ENCODE measurements around the gene ARFGAP1.

Gene ARFGAP1

DNA sequence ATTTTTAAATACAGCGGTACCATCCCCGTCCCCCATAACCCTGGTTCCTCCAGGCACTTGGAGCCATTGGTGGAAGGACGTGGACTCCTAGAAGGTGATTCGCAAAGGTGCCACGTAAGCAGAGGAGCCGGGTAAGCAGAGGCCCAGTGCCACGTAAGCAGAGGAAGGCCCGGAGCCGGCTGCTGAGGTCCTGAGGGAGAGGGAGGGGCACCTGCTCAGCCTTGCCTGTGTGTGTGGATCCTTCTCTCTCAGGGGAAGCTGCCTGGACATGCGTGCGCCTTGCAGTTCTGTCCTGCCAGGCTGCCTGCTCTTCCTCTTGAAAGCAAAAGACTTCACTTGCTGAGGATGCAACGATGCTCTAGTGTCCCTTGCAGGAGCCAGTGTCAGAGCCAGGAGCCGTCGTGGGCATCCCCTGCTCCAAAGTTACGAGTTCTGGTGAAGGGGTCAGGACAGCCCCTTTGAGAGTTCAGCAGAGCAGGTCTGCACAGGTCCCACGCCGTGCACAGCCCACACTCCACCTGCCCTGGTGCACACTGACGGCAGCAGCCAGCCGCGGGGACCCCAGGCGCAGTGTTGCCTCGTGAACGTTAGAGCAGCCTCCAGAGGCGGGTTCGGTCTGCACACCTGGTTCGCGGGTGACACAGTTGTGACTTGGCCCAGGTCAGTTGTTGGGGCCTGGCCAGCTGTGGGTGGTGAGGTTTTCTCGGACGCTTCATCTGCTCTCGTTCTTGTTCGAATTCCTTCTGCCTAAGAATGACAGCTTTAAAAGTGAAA lies 16.5 kb upstream of the ARFGAP1 start:
- no peak for FAIRE-seq
- TF ChIP-seq SPI1 (IDR thresholded peaks at IDR 0.05; ENCODE audit: low read depth, low read length): no peak
- no peak for TF ChIP-seq POU2F2 (IDR thresholded peaks at IDR 0.05; ENCODE audit: low read depth, low read length)
- no peak for TF ChIP-seq TAF1 (IDR thresholded peaks at IDR 0.05; ENCODE audit: low read depth, low read length)
- no peak for TF ChIP-seq POLR2AphosphoS5 (IDR thresholded peaks at IDR 0.05; ENCODE audit: low read depth, low read length)
- TF ChIP-seq PAX5 (IDR thresholded peaks at IDR 0.05; ENCODE audit: insufficient read depth, low read length, severe bottlenecking): no peak
- no peak for DNase-seq (ENCODE audit: insufficient read length, low spot score)

DNA sequence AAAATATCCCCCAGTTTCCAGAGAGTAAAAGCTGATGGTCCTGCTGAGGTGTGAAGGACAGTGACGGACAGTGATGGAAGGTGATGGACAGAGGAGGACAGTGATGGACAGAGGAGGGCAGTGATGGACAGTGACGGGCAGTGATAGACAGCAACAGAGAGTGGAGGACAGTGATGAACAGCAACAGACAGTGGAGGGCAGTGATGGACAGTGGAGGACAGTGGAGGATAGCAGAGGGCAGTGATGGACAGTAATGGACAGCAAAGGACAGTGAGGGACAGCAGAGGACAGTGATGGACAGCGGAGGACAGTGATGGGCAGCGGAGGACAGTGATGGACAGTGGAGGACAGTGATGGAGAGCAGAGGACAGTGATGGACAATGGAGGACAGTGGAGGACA lies 15.7 kb upstream of the ARFGAP1 start:
- TF ChIP-seq POLR2A (IDR thresholded peaks at IDR 0.05; ENCODE audit: low read depth, low read length) (no peak), POLR2AphosphoS5 (IDR thresholded peaks at IDR 0.05; ENCODE audit: low read depth, low read length) (no peak), TAF1 (IDR thresholded peaks at IDR 0.05; ENCODE audit: low read depth, low read length) (no peak), POU2F2 (IDR thresholded peaks at IDR 0.05; ENCODE audit: low read depth, low read length) (no peak), PAX5 (IDR thresholded peaks at IDR 0.05; ENCODE audit: insufficient read depth, low read length, severe bottlenecking) (no peak), SPI1 (IDR thresholded peaks at IDR 0.05; ENCODE audit: low read depth, low read length) (no peak)
- FAIRE-seq (no peak), DNase-seq (ENCODE audit: insufficient read length, low spot score) (no peak)

DNA sequence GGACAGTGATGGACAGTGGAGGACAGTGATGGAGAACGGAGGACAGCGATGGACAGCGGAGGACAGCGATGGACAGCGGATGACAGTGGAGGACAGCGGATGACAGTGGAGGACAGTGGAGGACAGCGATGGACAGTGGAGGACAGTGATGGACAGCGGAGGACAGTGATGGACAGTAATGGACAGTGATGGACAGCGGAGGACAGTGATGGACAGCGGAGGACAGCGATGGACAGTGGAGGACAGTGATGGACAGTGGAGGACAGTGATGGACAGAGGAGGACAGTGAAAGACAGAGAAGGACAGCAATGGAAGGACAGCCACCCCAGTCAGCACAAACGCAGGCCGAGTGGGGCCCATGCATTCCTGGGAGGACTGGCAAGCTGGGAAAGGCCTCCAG lies 15.0 kb upstream of the ARFGAP1 start:
- FAIRE-seq (no peak), DNase-seq (ENCODE audit: insufficient read length, low spot score) (no peak)
- no peak for TF ChIP-seq TAF1 (IDR thresholded peaks at IDR 0.05; ENCODE audit: low read depth, low read length)
- TF ChIP-seq POLR2A (IDR thresholded peaks at IDR 0.05; ENCODE audit: low read depth, low read length): no peak

DNA sequence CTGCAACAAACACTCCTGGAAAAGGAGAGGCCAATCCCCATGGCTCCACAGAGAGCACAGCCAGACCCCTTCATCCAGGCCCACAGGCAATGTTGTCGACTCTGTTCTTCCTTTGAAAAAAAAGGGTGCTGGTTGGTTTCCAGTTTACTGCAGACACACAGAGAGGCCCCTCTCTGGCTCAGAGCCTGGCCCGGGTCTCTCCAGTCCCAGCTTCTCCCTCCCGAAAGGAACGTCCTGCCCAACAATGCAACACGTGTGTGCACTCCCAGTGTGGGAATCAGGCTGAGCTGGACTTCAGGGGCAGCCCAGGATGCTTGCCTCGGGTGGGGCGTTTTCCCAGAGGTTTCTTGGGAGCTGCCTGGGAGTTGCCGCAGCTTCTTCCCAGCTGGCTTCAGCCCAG lies 13.8 kb upstream of the ARFGAP1 start:
- no peak for FAIRE-seq

DNA sequence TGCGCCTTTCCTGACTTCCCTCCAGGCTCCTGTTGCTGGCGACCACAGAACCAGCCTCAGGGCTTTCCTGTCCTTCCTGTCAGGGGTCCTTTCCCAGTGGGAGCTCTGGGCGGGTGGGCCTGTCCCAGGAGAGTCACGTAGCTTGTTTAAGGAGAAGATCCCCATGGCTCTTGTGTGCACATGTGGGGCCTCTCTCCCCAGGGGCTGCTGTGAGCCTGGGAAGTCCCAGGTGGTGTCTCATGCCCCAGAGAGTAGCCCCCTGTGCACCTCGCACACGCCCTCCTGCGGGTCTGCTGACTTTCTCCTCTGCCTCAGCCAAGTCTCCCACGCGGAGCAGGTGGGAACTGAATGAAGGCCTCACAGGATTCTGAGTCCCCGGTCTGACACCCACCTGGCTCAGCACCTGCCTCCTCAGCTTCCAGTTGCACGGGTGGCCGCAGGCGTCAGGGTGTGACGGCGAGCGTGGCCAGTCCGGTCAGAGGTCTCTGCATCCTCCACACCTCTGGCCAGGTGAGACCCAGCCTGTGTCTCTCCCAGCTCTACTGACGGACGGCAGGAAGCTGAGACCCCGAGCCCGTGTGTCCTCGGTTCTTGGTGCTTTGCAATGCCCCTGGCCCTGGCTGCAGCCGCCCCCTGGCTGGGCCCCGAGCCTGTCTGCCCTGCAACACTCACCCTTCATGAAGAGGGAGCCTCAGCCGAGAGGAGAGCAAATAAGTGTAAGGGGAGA lies 12.7 kb upstream of the ARFGAP1 start:
- FAIRE-seq (no peak), DNase-seq (ENCODE audit: insufficient read length, low spot score) (no peak)
- no peak for TF ChIP-seq POU2F2 (IDR thresholded peaks at IDR 0.05; ENCODE audit: low read depth, low read length)
- TF ChIP-seq POLR2A (IDR thresholded peaks at IDR 0.05; ENCODE audit: low read depth, low read length): no peak
- no peak for TF ChIP-seq TAF1 (IDR thresholded peaks at IDR 0.05; ENCODE audit: low read depth, low read length)
- TF ChIP-seq SPI1 (IDR thresholded peaks at IDR 0.05; ENCODE audit: low read depth, low read length): no peak
- no peak for TF ChIP-seq PAX5 (IDR thresholded peaks at IDR 0.05; ENCODE audit: insufficient read depth, low read length, severe bottlenecking)
- TF ChIP-seq POLR2AphosphoS5 (IDR thresholded peaks at IDR 0.05; ENCODE audit: low read depth, low read length): no peak

More for the DNA sequence above, 13.8 kb upstream of the ARFGAP1 start:
- TF ChIP-seq SPI1 (IDR thresholded peaks at IDR 0.05; ENCODE audit: low read depth, low read length): no peak
- TF ChIP-seq TAF1 (IDR thresholded peaks at IDR 0.05; ENCODE audit: low read depth, low read length): no peak
- no peak for TF ChIP-seq PAX5 (IDR thresholded peaks at IDR 0.05; ENCODE audit: insufficient read depth, low read length, severe bottlenecking)
- no peak for TF ChIP-seq POLR2A (IDR thresholded peaks at IDR 0.05; ENCODE audit: low read depth, low read length)
- TF ChIP-seq POU2F2 (IDR thresholded peaks at IDR 0.05; ENCODE audit: low read depth, low read length): no peak
- no peak for TF ChIP-seq POLR2AphosphoS5 (IDR thresholded peaks at IDR 0.05; ENCODE audit: low read depth, low read length)
- DNase-seq (ENCODE audit: insufficient read length, low spot score): no peak

DNA sequence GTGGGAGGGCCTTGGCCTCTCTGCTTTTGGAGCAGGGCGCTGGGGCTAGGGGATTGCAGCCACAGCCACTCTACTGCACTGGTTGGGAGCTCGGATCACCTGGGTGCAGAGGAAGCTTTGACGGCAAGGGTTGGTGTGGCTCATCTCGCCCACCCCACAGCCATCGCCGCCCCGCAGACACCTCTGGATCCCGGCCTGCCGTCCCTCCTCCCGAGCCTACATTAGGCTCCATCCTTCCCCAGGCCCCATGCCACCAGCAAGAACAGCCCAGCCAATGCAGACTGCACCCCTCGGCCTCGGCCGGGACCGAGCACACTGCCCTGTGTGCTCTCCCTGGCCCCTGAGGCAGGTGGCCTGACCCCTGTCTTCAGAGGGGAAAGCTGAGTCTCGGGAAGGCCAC lies 12.1 kb upstream of the ARFGAP1 start:
- FAIRE-seq: no peak
- TF ChIP-seq POLR2AphosphoS5 (IDR thresholded peaks at IDR 0.05; ENCODE audit: low read depth, low read length) (no peak), PAX5 (IDR thresholded peaks at IDR 0.05; ENCODE audit: insufficient read depth, low read length, severe bottlenecking) (no peak), POLR2A (IDR thresholded peaks at IDR 0.05; ENCODE audit: low read depth, low read length) (no peak), TAF1 (IDR thresholded peaks at IDR 0.05; ENCODE audit: low read depth, low read length) (no peak), POU2F2 (IDR thresholded peaks at IDR 0.05; ENCODE audit: low read depth, low read length) (no peak), SPI1 (IDR thresholded peaks at IDR 0.05; ENCODE audit: low read depth, low read length) (no peak)

DNA sequence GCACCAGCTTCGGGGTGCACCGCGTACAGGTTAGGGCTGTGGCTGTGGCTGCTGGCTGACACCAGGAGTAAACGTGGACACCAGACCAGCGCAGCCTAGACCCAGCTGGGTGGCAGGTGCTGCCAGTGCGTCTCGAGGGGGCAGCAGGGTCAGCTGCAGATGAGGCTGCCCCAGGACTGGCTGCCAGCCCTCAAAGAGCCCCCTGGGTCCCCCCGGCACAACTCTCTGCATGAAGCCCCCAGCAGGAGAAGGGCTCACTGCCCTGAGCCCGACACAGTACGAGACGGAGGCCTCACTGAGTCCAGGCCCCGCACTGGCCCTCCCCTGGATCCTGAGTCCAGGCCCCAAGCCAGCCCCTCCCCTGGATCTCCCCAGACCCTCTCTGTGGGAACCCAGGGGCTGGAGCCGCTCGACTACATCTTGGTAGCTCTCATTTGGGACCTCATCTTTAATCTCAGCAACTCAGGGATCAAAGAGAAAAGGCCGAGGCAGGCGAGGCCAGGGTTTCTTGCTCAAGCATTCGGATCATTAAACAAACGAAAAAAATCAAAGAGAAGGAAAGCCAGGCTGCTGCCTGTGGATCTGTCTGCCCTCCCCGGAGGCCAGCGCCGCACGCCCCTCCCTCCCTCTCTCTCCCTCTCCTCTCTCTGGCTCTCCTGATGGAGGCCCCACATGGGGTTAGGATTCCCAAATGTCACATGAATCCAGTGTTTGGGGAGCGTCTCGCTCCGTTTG lies 11.4 kb upstream of the ARFGAP1 start:
- FAIRE-seq (no peak), DNase-seq (ENCODE audit: insufficient read length, low spot score) (no peak)
- TF ChIP-seq POLR2A (IDR thresholded peaks at IDR 0.05; ENCODE audit: low read depth, low read length) (no peak), SPI1 (IDR thresholded peaks at IDR 0.05; ENCODE audit: low read depth, low read length) (no peak), POLR2AphosphoS5 (IDR thresholded peaks at IDR 0.05; ENCODE audit: low read depth, low read length) (no peak), TAF1 (IDR thresholded peaks at IDR 0.05; ENCODE audit: low read depth, low read length) (no peak), PAX5 (IDR thresholded peaks at IDR 0.05; ENCODE audit: insufficient read depth, low read length, severe bottlenecking) (no peak), POU2F2 (IDR thresholded peaks at IDR 0.05; ENCODE audit: low read depth, low read length) (no peak)

More for the DNA sequence above, 12.1 kb upstream of the ARFGAP1 start:
- DNase-seq (ENCODE audit: insufficient read length, low spot score): no peak

DNA sequence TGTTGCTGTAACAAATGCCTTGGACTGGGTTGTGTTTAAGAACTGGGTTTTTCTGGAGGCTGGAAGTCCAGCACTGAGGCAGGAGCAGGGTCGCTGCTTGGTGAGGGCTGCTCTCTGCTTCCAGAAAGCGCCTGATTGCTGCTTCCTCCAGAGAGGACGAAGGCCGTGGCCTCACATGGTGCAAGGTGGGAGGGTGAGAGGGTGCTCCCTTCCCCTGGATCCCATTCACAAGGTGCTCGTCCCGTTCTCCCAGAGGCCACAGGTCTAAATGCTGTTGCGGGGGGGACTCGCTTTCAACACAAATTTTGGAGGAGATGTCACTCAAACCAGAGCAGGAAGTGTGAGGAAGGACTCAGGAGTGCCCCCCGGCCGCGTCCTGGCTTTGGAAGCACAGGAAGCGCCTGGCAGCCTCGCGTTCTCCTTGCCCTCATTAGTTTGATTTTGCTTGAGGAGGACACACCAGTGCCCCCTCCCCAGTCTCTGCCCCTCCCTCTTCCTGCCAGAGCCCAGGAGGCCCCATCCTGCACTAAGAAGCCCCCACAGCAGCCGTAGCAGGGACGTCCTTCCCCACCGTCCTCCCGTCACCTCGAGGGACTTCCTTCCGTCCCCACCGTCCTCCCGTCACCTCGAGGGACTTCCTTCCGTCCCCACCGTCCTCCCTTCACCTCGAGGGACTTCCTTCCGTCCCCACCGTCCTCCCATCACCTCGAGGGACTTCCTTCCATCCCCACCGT lies 10.7 kb upstream of the ARFGAP1 start:
- no peak for FAIRE-seq
- TF ChIP-seq TAF1 (IDR thresholded peaks at IDR 0.05; ENCODE audit: low read depth, low read length): no peak
- TF ChIP-seq PAX5 (IDR thresholded peaks at IDR 0.05; ENCODE audit: insufficient read depth, low read length, severe bottlenecking): no peak
- TF ChIP-seq SPI1 (IDR thresholded peaks at IDR 0.05; ENCODE audit: low read depth, low read length): no peak
- TF ChIP-seq POLR2AphosphoS5 (IDR thresholded peaks at IDR 0.05; ENCODE audit: low read depth, low read length): no peak
- TF ChIP-seq POU2F2 (IDR thresholded peaks at IDR 0.05; ENCODE audit: low read depth, low read length): no peak
- TF ChIP-seq POLR2A (IDR thresholded peaks at IDR 0.05; ENCODE audit: low read depth, low read length): no peak
- no peak for DNase-seq (ENCODE audit: insufficient read length, low spot score)

Data from GM12891 (cell line).